Gastrocnemius medialis (tissue), 4 donors: ENCODE data around the gene C3. TPM values are rescaled to one million over a fixed set of nuclear protein-coding genes. Genes with fewer than 3 reads are reported as not detected.

Source experiments
- ATAC-seq, 2 donors: fragments of 150-250 bp; one replicate each; pipeline ENCODE4 v1.9.1; 2016
- DNase-seq, 2 donors: peaks; one replicate each; pipeline ENCODE4 v3.0.0-alpha.2; 2019
- H3K27ac ChIP-seq, 4 donors: fragments of 200-600 bp; sonication (generic); 1 replicate in 1 of 4; 2 replicates in 3 of 4; pipeline ENCODE4 v1.5.1; 2016 to 2018; ENCODE audit warnings: mild to moderate bottlenecking in 2 of 4, moderate library complexity in 1 of 4
- H3K27me3 ChIP-seq, 3 donors: fragments of 200-600 bp; sonication (generic) in 2 of 3; 1 replicate in 1 of 3; 2 replicates in 2 of 3; pipeline versions ENCODE4 v1.5.1 to v1.6.0; 2016 to 2019; ENCODE audit warnings: mild to moderate bottlenecking in 1 of 3, moderate library complexity in 1 of 3
- H3K36me3 ChIP-seq, 2 donors: fragments of 200-600 bp; sonication (generic) in 1 of 2; one replicate each; pipeline ENCODE4 v1.5.1; 2017 to 2018
- H3K4me1 ChIP-seq, 2 donors: fragments of 200-600 bp; sonication (generic) in 1 of 2; one replicate each; pipeline ENCODE4 v1.5.1; 2016 to 2017; ENCODE audit warnings: mild to moderate bottlenecking in 2 of 2
- H3K4me3 ChIP-seq, 4 donors: fragments of 200-600 bp; sonication (generic) in 3 of 4; 1 replicate in 1 of 4; 2 replicates in 3 of 4; pipeline ENCODE4 v1.5.1; 2016 to 2019; ENCODE audit warnings: mild to moderate bottlenecking in 2 of 4
- H3K9me3 ChIP-seq, 3 donors: fragments of 200-600 bp; sonication (generic) in 2 of 3; 1 replicate in 1 of 3; 2 replicates in 2 of 3; pipeline ENCODE4 v1.5.1; 2016 to 2019
- POLR2A ChIP-seq, 2 donors: fragments of 450-650 bp; IDR thresholded peaks; one replicate each; pipeline ENCODE4 v1.6.1; 2017; ENCODE audit warnings: antibody characterized with exemption in 2 of 2, mild to moderate bottlenecking in 2 of 2, moderate library complexity in 2 of 2
- in situ Hi-C, 4 donors: fragments of 200-750 bp; cut with MboI; loops; one replicate each; pipeline versions ENCODE4 v1.15.0 to v1.8.0; 2017; ENCODE audit warnings: low sequenced_read_pairs in 4 of 4
- intact Hi-C: fragments of 100-400 bp; cut with DNase I; formaldehyde crosslinking; loops from one replicate; pipeline ENCODE4 v1.15.1; 2023; ENCODE audit warnings: low total_unique reads
- total RNA-seq, 4 donors: library from RNA; depleted of rRNA; stranded (reverse); fragments of >200 nt; gene quantifications; one replicate each; pipeline versions ENCODE4 v1.1.0 to v1.2.3, GENCODE V29; 2016
- TF ChIP-seq, protein P1 (sequence below), 5 experiments: fragments of 450-650 bp in 3 of 5; fragments of 200-600 bp in 2 of 5; sonication (generic) in 2 of 5; IDR thresholded peaks in 4 of 5; conservative IDR thresholded peaks in 1 of 5; 1 replicate in 4 of 5; 2 replicates in 1 of 5; pipeline ENCODE4 v1.5.1; 2016 to 2019; ENCODE audit warnings: antibody characterized with exemption in 5 of 5, mild to moderate bottlenecking in 3 of 5, moderate library complexity in 3 of 5

C3 gene
- total RNA-seq, result 100 to 1,000 TPM in 1 of 4 donors, 10 to 100 TPM in 3; 25.9 to 121 (median 70.6) TPM

DNA sequence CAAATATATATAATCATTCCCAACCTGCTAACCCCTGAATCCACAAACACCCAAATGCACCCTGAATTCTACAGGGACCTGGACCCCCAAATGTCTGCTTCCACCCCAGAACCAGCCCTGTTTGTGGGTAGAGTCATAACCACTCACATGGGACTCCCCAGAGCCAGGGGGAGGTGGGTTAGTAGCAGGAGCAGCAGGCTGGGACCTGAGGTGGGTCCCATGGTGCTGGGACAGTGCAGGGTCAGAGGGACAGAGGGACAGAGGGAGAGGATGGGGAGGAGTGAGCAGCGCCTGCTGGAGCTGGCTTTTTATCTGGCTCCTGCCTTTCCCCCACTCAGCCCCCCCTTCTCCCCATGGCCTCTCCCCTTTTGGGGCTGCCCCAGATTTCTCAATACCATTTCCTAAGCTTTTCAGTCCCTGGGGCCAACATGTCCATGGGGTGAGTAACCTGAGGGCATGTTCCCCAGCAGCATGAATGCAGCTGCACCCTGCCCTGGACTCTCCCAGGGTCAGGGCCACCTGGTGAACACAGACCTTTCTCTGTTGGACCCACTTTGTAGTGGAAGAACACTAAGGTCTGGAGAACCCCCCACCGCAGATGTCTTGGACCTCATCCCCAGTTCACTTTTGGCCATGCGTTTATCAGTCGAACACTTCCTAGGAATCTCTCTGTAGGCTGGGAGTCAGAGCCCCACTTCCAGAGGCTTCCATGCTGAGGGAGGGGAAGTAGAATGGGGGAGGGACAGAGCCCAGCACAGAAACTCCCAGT is at the start of gene C3:
Gene C3 (minus strand): TSS at position 282 of the 769 bp plus-strand sequence. CDS start 61 bp downstream, at position 221.
- H3K4me1 ChIP-seq, result no peaks in the 10 kb centered on the region
- TF ChIP-seq, protein P1, sequence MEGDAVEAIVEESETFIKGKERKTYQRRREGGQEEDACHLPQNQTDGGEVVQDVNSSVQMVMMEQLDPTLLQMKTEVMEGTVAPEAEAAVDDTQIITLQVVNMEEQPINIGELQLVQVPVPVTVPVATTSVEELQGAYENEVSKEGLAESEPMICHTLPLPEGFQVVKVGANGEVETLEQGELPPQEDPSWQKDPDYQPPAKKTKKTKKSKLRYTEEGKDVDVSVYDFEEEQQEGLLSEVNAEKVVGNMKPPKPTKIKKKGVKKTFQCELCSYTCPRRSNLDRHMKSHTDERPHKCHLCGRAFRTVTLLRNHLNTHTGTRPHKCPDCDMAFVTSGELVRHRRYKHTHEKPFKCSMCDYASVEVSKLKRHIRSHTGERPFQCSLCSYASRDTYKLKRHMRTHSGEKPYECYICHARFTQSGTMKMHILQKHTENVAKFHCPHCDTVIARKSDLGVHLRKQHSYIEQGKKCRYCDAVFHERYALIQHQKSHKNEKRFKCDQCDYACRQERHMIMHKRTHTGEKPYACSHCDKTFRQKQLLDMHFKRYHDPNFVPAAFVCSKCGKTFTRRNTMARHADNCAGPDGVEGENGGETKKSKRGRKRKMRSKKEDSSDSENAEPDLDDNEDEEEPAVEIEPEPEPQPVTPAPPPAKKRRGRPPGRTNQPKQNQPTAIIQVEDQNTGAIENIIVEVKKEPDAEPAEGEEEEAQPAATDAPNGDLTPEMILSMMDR (IDR thresholded peaks at IDR 0.05 in 4 of 5, conservative IDR thresholded peaks at IDR 0.05 in 1 of 5), result no peak
- TF ChIP-seq POLR2A (IDR thresholded peaks at IDR 0.05), result peak in 1 of 2 donors; percentile 13
- H3K27ac ChIP-seq, result peak within 1 kb of the TSS in 2 of 4 donors; percentile 41 to 43
- peaks cover 0 to 2% (median 0%) of the 10 kb centered on the region in 3 donors for H3K27me3 ChIP-seq
- DNase-seq (peak; percentile 49 to 73), ATAC-seq (peak; percentile 77 to 79)
- intact Hi-C loops, result no loop called here
- peak within 1 kb of the TSS in 1 of 4 donors; percentile 8 for H3K4me3 ChIP-seq
- H3K36me3 ChIP-seq, result no peaks in the 10 kb centered on the region
- in situ Hi-C loops, result no loop called here
- no peaks in the 10 kb centered on the region for H3K9me3 ChIP-seq

DNA sequence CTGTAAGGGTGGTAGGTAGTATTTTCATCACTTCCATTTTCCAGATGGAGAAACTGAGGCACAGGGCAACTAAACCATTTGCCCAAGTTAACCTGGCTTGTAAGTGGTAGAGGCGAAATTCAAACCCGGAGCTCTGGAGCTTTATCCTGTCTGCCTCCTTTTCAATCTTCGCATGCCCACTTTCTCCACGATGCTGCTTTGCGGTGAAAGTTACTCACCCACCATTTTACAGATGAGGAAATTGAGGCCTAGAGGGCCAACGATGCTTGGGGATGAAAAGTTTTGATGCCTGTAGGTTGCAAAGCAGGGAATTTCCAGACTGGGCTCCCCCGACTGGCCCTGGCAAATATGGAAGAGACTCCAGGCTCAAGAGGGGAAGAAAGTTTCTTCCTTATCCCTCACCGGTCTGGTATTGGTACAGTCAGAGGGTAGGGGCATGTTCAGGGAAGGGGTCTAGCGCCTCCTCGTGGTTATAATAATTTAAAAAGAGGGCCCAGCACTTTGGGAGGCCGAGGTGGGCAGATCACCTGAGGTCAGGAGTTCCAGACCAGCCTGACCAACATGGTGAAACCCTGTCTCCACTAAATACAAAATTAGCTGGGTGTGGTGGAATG is 48.7 kb upstream of the C3 start:
- in situ Hi-C loops (no loop called here), intact Hi-C loops (no loop called here)
- Histone ChIP-seq H3K4me3 (no peak overlapping the region), H3K9me3 (no peaks in the 10 kb centered on the region), H3K27ac (no peak overlapping the region), H3K36me3 (no peaks in the 10 kb centered on the region), H3K27me3 (peaks cover 34 to 37% (median 36%) of the 10 kb centered on the region in 3 donors), H3K4me1 (no peaks in the 10 kb centered on the region)
- no peak for TF ChIP-seq POLR2A (IDR thresholded peaks at IDR 0.05)
- TF ChIP-seq, protein P1 (IDR thresholded peaks at IDR 0.05 in 4 of 5, conservative IDR thresholded peaks at IDR 0.05 in 1 of 5), result peak; percentile 29 to 51 (median 41)
- DNase-seq (no peak), ATAC-seq (no peak)

DNA sequence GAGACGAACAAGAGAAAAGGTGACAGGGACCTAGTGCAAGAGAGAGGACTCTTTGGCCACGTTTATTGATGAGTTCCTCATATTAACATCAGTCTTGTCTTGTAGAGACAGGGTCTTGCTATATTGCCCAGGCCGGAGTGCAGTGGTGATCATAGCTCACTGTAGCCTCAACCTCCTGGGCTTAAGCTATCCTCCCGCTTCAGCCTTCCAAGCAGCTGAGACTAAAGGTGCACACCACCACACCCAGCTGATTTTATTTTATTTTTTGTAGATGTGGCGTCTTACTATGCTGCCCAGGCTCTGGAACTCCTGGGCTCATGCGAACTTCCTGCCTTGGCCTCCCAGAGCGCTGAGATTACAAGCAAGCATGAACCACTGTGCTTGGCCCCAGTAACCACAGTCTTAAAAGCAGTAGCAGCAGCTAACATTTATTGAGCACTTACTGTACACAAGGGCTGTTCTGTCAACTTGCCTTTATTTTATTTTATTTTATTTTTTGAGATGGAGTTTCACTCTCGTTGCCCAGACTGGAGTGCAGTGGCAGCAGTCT is 47.9 kb upstream of the C3 start:
- H3K36me3 ChIP-seq, result no peaks in the 10 kb centered on the region
- TF ChIP-seq, protein P1 (IDR thresholded peaks at IDR 0.05 in 4 of 5, conservative IDR thresholded peaks at IDR 0.05 in 1 of 5), result no peak
- no peak for TF ChIP-seq POLR2A (IDR thresholded peaks at IDR 0.05)
- no peaks in the 10 kb centered on the region for H3K9me3 ChIP-seq
- H3K27me3 ChIP-seq, result peaks cover 36 to 37% (median 36%) of the 10 kb centered on the region in 3 donors
- DNase-seq (no peak), ATAC-seq (no peak)
- no peaks in the 10 kb centered on the region for H3K4me1 ChIP-seq
- intact Hi-C loops (no loop called here), in situ Hi-C loops (no loop called here)
- no peak overlapping the region for H3K27ac ChIP-seq
- no peak overlapping the region for H3K4me3 ChIP-seq

DNA sequence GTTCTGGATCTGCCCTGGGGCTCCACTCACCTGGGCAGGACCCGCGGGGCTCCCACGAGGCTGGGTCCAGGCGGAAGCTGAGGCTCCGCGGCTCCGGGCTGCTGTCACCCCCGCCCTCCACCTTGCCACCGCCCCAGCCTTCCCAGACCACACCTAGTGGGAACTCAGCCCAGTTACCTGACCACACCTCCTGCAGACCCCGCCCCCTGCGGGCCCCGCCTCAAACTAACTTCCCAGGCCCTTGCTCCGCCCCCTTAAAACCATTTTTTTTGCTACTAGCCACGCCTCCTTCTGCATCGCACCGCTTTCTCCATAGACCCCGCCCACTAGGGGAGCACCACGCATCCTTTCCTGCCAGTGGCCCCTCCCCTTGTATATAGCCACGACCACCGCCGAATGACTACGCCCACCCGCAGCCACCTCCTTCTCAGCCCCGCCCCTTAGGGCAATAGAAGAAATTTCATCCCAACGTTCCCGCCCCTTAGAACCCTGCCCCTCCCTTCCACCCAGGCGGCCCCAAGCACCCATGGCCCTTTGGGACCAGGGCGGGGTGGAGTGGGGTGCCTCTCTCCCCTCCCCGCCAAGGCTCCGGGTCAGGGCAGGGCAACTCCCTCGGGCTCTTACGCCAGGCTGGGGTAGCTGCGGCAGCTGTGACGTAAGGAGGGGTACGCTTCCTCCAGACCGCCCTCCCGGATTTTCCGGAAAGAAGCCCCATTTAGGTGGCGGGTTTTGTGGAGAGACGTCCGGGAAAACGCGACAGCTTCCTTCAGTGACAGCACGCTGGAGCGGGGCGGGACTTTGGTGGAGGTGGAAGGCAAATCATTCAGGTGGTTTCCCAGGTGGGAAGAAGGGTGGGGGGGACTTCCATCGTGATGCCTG is 47.1 kb upstream of the C3 start, which contains the start of gene SH2D3A:
Gene SH2D3A (minus strand): TSS at position 79 of the 879 bp plus-strand sequence. CDS start 3,687 bp downstream, outside the sequence.
- ATAC-seq (peak in 1 of 2 donors; percentile 22), DNase-seq (no peak)
- TF ChIP-seq, protein P1 (IDR thresholded peaks at IDR 0.05 in 4 of 5, conservative IDR thresholded peaks at IDR 0.05 in 1 of 5), result no peak
- no peak for TF ChIP-seq POLR2A (IDR thresholded peaks at IDR 0.05)
- no peaks in the 10 kb centered on the region for H3K36me3 ChIP-seq
- no peak within 1 kb of the TSS for H3K27ac ChIP-seq
- H3K9me3 ChIP-seq, result no peaks in the 10 kb centered on the region
- peak within 1 kb of the TSS; percentile 25 to 48 (median 40) for H3K4me3 ChIP-seq
- intact Hi-C loops (no loop called here), in situ Hi-C loops (no loop called here)
- H3K27me3 ChIP-seq, result peaks cover 36 to 37% (median 36%) of the 10 kb centered on the region in 3 donors
- H3K4me1 ChIP-seq, result no peaks in the 10 kb centered on the region
